ENCODE measurements around the gene CCNL2. TPM values are rescaled to one million over a fixed set of nuclear protein-coding genes. Genes with fewer than 3 reads are reported as not detected.

Gene CCNL2
- total and polyA plus RNA-seq, 2 of the 13 experiments (the other 11 are each of a cell fraction or from before 2014, with no cell fraction given), result 105 to 340 TPM

- no peak for TF ChIP-seq MAZ (IDR thresholded peaks at IDR 0.05; ENCODE audit: borderline replicate concordance, low read depth, low read length)
- TF ChIP-seq MAZ (CRISPR knock-in tag; IDR thresholded peaks at IDR 0.05; ENCODE audit: low read depth), result no peak
- TF ChIP-seq AKAP8 (CRISPR knock-in tag; IDR thresholded peaks at IDR 0.05), result 0 out of 2 replicates have a peak, but pooled peaks have one; percentile 35
- TF ChIP-seq PPARG (CRISPR knock-in tag; conservative IDR thresholded peaks at IDR 0.05), result peak; percentile 64; the same call in 1 of the 2 replicates
- peak; percentile 63; the same call in 1 of the 2 replicates for TF ChIP-seq ZNF563 (CRISPR knock-in tag; IDR thresholded peaks at IDR 0.05)
- TF ChIP-seq MEF2D (CRISPR knock-in tag; IDR thresholded peaks at IDR 0.05), result peak; percentile 37; the same call in 1 of the 2 replicates
- TF ChIP-seq MTA1 (CRISPR knock-in tag; IDR thresholded peaks at IDR 0.05; ENCODE audit: borderline replicate concordance), result 0 out of 2 replicates have a peak, but pooled peaks have one; percentile 48
- peak; percentile 57; the same call in 1 of the 2 replicates for TF ChIP-seq LBX2 (CRISPR knock-in tag; IDR thresholded peaks at IDR 0.05; ENCODE audit: borderline replicate concordance)
- TF ChIP-seq, protein P1, sequence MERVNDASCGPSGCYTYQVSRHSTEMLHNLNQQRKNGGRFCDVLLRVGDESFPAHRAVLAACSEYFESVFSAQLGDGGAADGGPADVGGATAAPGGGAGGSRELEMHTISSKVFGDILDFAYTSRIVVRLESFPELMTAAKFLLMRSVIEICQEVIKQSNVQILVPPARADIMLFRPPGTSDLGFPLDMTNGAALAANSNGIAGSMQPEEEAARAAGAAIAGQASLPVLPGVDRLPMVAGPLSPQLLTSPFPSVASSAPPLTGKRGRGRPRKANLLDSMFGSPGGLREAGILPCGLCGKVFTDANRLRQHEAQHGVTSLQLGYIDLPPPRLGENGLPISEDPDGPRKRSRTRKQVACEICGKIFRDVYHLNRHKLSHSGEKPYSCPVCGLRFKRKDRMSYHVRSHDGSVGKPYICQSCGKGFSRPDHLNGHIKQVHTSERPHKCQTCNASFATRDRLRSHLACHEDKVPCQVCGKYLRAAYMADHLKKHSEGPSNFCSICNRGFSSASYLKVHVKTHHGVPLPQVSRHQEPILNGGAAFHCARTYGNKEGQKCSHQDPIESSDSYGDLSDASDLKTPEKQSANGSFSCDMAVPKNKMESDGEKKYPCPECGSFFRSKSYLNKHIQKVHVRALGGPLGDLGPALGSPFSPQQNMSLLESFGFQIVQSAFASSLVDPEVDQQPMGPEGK (CRISPR knock-in tag; IDR thresholded peaks at IDR 0.05), result peak; percentile 96
- TF ChIP-seq, protein P2, sequence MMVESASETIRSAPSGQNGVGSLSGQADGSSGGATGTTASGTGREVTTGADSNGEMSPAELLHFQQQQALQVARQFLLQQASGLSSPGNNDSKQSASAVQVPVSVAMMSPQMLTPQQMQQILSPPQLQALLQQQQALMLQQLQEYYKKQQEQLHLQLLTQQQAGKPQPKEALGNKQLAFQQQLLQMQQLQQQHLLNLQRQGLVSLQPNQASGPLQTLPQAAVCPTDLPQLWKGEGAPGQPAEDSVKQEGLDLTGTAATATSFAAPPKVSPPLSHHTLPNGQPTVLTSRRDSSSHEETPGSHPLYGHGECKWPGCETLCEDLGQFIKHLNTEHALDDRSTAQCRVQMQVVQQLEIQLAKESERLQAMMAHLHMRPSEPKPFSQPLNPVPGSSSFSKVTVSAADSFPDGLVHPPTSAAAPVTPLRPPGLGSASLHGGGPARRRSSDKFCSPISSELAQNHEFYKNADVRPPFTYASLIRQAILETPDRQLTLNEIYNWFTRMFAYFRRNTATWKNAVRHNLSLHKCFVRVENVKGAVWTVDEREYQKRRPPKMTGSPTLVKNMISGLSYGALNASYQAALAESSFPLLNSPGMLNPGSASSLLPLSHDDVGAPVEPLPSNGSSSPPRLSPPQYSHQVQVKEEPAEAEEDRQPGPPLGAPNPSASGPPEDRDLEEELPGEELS (CRISPR knock-in tag; IDR thresholded peaks at IDR 0.05), result peak; percentile 52; the same call in 1 of the 2 replicates
- TF ChIP-seq FOXO1 (CRISPR knock-in tag; IDR thresholded peaks at IDR 0.05), result peak; percentile 85
- TF ChIP-seq DR1 (CRISPR knock-in tag; IDR thresholded peaks at IDR 0.05), result peak; percentile 86; the same call in 1 of the 2 replicates
- TF ChIP-seq PHF8 (CRISPR knock-in tag; IDR thresholded peaks at IDR 0.05), result peak; percentile 68; the same call in 1 of the 2 replicates
- TF ChIP-seq ZNF350 (CRISPR knock-in tag; IDR thresholded peaks at IDR 0.05; ENCODE audit: borderline replicate concordance, low read depth), result peak; percentile 56
- TF ChIP-seq, protein P3, sequence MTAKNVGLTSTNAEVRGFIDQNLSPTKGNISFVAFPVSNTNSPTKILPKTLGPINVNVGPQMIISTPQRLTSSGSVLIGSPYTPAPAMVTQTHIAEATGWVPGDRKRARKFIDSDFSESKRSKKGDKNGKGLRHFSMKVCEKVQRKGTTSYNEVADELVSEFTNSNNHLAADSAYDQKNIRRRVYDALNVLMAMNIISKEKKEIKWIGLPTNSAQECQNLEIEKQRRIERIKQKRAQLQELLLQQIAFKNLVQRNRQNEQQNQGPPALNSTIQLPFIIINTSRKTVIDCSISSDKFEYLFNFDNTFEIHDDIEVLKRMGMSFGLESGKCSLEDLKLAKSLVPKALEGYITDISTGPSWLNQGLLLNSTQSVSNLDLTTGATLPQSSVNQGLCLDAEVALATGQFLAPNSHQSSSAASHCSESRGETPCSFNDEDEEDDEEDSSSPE (CRISPR knock-in tag; IDR thresholded peaks at IDR 0.05), result peak; percentile 24; the same call in 1 of the 2 replicates
- TF ChIP-seq HMGXB3 (CRISPR knock-in tag; IDR thresholded peaks at IDR 0.05; ENCODE audit: borderline replicate concordance), result peak; percentile 19; the same call in 1 of the 2 replicates
- TF ChIP-seq SP5 (CRISPR knock-in tag; IDR thresholded peaks at IDR 0.05; ENCODE audit: borderline replicate concordance, low read depth), result peak; percentile 58
- peak; percentile 99 for TF ChIP-seq HNRNPL (IDR thresholded peaks at IDR 0.05; ENCODE audit: low read depth, low read length)
These were observed 22.2 kb upstream of the CCNL2 start, which contains the start of gene ANKRD65 (continued) for GRCh38 chr1:1421147-1421906.
